Tibial artery (tissue), 4 donors: ENCODE results near the gene CABLES2.

Source experiments
- DNase-seq, 2 donors: peaks; one replicate each; pipeline ENCODE4 v3.0.0-alpha.2; 2019
- H3K27ac ChIP-seq, 2 donors: fragments of 200-600 bp; sonication (generic) in 1 of 2; 1 replicate in 1 of 2; 2 replicates in 1 of 2; pipeline ENCODE4 v1.5.1; 2018 to 2019; ENCODE audit warnings: mild to moderate bottlenecking in 1 of 2
- H3K27me3 ChIP-seq, 2 donors: fragments of 200-600 bp; sonication (generic) in 1 of 2; one replicate each; pipeline versions ENCODE4 v1.5.1 to v1.6.0; 2016 to 2019
- H3K36me3 ChIP-seq, 3 donors: fragments of 200-600 bp; sonication (generic) in 2 of 3; one replicate each; pipeline ENCODE4 v1.5.1; 2016 to 2019; ENCODE audit warnings: mild to moderate bottlenecking in 2 of 3
- H3K4me1 ChIP-seq, 4 donors: fragments of 200-600 bp; sonication (generic) in 2 of 4; 1 replicate in 3 of 4; 2 replicates in 1 of 4; pipeline ENCODE4 v1.5.1; 2016 to 2019
- H3K4me3 ChIP-seq, 2 donors: fragments of 200-600 bp; sonication (generic) in 1 of 2; 1 replicate in 1 of 2; 2 replicates in 1 of 2; pipeline ENCODE4 v1.5.1; 2018 to 2019; ENCODE audit warnings: mild to moderate bottlenecking in 2 of 2
- H3K9me3 ChIP-seq, 3 donors: fragments of 200-600 bp; sonication (generic) in 1 of 3; one replicate each; pipeline ENCODE4 v1.5.1; 2016 to 2019
- intact Hi-C: fragments of 100-400 bp; cut with DNase I; formaldehyde crosslinking; loops from one replicate; pipeline ENCODE4 v1.15.0; 2023; ENCODE audit warnings: low total_unique reads
- TF ChIP-seq, protein P1 (sequence below), 2 experiments: fragments of 200-600 bp in 1 of 2; fragments of 450-650 bp in 1 of 2; IDR thresholded peaks; one replicate each; pipeline ENCODE4 v1.5.1; 2017 to 2019; ENCODE audit warnings: antibody characterized with exemption in 2 of 2, mild to moderate bottlenecking in 1 of 2, moderate library complexity in 1 of 2

Gene CABLES2

DNA sequence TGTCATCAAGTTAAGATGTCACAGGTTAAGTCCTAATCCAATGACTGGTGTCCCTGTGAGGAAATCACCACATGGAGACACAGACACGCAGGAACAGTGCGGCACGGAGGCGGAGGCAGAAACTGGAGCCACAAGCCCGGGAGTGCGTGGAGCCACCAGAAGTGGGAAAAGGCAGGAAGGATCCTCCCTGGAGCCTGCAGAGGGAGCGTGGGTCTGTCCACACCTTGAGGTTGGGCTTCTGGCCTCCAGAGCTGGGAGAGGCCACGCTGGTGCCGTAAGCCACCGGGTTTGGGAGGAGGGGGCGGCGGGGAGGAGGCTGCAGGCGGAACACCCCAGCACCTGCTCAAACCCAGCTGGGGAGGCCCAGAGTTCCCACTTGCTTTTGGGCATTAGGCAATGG, 3.8 kb downstream of the CABLES2 start:
- H3K27me3 ChIP-seq, result peaks cover 0 to 8% of the 10 kb centered on the region in 2 donors
- H3K36me3 ChIP-seq, result peaks cover 0 to 25% (median 0%) of the 10 kb centered on the region in 3 donors
- DNase-seq, result no peak
- TF ChIP-seq, protein P1, sequence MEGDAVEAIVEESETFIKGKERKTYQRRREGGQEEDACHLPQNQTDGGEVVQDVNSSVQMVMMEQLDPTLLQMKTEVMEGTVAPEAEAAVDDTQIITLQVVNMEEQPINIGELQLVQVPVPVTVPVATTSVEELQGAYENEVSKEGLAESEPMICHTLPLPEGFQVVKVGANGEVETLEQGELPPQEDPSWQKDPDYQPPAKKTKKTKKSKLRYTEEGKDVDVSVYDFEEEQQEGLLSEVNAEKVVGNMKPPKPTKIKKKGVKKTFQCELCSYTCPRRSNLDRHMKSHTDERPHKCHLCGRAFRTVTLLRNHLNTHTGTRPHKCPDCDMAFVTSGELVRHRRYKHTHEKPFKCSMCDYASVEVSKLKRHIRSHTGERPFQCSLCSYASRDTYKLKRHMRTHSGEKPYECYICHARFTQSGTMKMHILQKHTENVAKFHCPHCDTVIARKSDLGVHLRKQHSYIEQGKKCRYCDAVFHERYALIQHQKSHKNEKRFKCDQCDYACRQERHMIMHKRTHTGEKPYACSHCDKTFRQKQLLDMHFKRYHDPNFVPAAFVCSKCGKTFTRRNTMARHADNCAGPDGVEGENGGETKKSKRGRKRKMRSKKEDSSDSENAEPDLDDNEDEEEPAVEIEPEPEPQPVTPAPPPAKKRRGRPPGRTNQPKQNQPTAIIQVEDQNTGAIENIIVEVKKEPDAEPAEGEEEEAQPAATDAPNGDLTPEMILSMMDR (IDR thresholded peaks at IDR 0.05), result no peak
- intact Hi-C loops, result no loop called here
- peaks cover 0 to 34% (median 27%) of the 10 kb centered on the region in 4 donors for H3K4me1 ChIP-seq
- no peaks in the 10 kb centered on the region for H3K9me3 ChIP-seq
- no peak overlapping the region for H3K4me3 ChIP-seq
- H3K27ac ChIP-seq, result no peak overlapping the region

DNA sequence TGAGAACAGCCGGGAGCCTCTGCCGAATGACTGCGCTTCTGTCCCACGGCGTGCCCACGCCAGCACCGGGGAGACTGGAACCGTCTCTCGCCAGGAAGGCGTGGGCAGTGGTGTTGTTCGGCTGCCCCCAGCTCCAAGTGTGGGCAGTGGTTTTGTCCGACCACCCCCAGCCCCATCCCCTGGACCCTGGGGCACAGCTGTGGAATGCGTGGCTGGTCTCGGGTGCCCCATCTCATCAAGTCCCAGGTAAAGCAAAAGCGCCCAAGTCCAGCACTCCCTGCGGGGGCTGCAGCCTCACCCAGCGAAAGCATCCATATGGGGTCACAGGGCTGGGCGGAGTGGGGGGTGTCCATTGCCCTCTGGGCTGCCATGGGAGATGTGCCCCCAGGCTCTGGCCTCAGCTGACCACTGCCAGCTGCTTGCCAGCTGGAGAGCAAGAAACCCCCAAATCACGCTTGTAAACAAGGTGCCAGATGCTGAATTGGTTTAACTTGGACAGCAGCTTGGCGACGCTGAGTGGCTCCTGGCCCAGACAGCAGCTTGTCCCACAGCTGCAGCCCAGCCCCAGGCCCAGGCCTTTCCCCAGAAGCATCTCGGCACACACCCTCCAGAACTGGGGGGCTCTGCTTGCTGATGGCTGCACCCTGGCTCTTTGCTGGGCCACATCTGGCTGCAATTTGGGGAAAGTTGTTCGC, 4.5 kb downstream of the CABLES2 start:
- Histone ChIP-seq H3K27ac (no peak overlapping the region), H3K9me3 (no peaks in the 10 kb centered on the region), H3K27me3 (peaks cover 0 to under 1% of the 10 kb centered on the region in 2 donors), H3K4me3 (no peak overlapping the region), H3K36me3 (peaks cover 0 to 25% (median 0%) of the 10 kb centered on the region in 3 donors), H3K4me1 (peaks cover 0 to 27% (median 25%) of the 10 kb centered on the region in 4 donors)
- TF ChIP-seq, protein P1 (IDR thresholded peaks at IDR 0.05), result no peak
- no peak for DNase-seq
- intact Hi-C loops, result no loop called here

DNA sequence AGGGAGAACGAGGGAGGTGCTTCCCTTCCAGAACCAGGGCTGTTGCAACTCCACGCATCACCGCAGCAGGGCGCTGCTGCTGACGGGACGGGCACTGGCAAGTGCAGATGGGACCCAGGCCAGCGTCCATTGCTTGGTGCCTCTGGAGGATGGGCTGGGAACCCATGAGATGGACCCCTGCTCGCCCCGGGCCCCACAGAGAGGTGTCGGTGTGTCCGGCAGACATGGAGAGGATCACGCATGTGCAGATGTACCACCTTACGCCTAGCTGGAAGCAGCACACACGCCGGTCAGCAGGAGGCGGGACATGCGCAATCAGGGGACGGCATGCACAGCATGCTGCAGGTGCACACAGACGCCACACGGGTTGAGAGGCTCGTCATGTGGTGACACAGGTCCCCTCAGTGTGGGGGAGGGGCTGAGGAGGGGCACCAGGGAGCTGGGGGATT, 5.7 kb downstream of the CABLES2 start:
- DNase-seq, result no peak
- intact Hi-C loops, result no loop called here
- Histone ChIP-seq H3K4me1 (peaks cover 0 to 19% (median 17%) of the 10 kb centered on the region in 4 donors), H3K4me3 (no peak overlapping the region), H3K9me3 (no peaks in the 10 kb centered on the region), H3K36me3 (peaks cover 0 to 30% (median 0%) of the 10 kb centered on the region in 3 donors), H3K27ac (no peak overlapping the region), H3K27me3 (no peaks in the 10 kb centered on the region)
- TF ChIP-seq, protein P1 (IDR thresholded peaks at IDR 0.05), result no peak

DNA sequence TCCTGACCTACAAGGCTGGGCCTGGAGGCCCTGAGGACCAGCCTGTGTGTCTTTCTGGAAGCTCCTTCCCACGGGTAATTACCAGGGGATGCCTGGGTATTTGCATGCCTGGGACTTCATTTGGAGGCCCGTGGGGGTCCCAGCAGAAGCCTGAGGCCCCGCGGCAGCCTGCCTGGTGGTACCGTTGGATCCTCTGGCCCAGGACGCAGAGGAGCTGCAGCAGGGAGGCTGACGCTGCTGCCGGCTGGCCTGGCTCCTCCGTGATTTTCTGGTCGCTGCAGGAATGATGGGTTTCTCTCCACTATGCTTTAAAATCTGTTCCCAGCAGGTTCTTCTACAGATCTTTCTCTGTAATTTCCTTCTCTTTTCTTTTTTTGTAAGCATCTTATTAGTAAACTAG, 6.5 kb downstream of the CABLES2 start:
- H3K27ac ChIP-seq, result no peak overlapping the region
- H3K36me3 ChIP-seq, result peaks cover 0 to 38% (median 0%) of the 10 kb centered on the region in 3 donors
- DNase-seq, result no peak
- H3K9me3 ChIP-seq, result no peaks in the 10 kb centered on the region
- TF ChIP-seq, protein P1 (IDR thresholded peaks at IDR 0.05), result no peak
- intact Hi-C loops, result no loop called here
- H3K4me1 ChIP-seq, result peaks cover 0 to 11% (median 9%) of the 10 kb centered on the region in 4 donors
- no peak overlapping the region for H3K4me3 ChIP-seq
- no peaks in the 10 kb centered on the region for H3K27me3 ChIP-seq

DNA sequence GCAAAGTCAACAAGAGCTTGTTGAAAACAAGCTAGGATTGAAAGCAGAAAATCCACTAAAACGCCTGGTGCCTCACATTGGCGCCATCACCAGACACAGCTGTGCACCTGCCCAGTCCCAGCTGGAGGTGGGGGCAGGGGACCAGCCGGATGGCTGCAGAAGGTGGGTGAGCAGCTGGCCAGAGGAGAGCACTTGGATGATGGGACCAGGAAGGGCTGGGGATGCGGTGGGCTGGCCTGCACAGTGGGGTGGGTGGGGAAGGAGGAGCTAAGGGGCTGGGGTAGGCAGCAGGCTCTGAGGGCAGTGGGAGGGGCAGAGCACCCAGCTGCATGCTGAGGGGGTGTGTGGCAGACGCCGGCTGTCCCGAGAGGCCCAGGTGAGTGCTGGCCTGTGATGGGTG, 7.1 kb downstream of the CABLES2 start:
- Histone ChIP-seq H3K36me3 (peaks cover 0 to 43% (median 0%) of the 10 kb centered on the region in 3 donors), H3K27me3 (no peaks in the 10 kb centered on the region), H3K4me1 (peaks cover 0 to 6% (median 3%) of the 10 kb centered on the region in 4 donors), H3K27ac (no peak overlapping the region), H3K4me3 (no peak overlapping the region), H3K9me3 (no peaks in the 10 kb centered on the region)
- intact Hi-C loops, result no loop called here
- TF ChIP-seq, protein P1 (IDR thresholded peaks at IDR 0.05), result no peak
- DNase-seq, result no peak
